Skeletal muscle satellite cell (primary cell): ENCODE data around the gene TRNAU1AP.
"Not testable (repeated sequence)": the region's sequence is repeated elsewhere in the genome, so short reads cannot be mapped to it uniquely, and the experiment has no call there.

Experiments
- H3K27me3 ChIP-seq: 2 replicates; pipeline ENCODE4 v1.7.0; 2013; ENCODE audit warnings: low read length; ENCODE audit not compliant: control insufficient read depth, insufficient read depth
- H3K36me3 ChIP-seq: 2 replicates; pipeline ENCODE4 v1.7.0; 2013; ENCODE audit warnings: mild to moderate bottlenecking, control low read depth, low read length; ENCODE audit not compliant: insufficient read depth
- H3K4me1 ChIP-seq: 2 replicates; pipeline ENCODE4 v1.7.0; 2013; ENCODE audit warnings: low read length; ENCODE audit not compliant: control insufficient read depth, insufficient read depth
- H3K4me2 ChIP-seq: 2 replicates; pipeline ENCODE4 v1.7.0; 2013; ENCODE audit warnings: mild to moderate bottlenecking, low read length
- H3K4me3 ChIP-seq: 2 replicates; pipeline ENCODE4 v1.7.0; 2013; ENCODE audit warnings: low read length
- H3K9ac ChIP-seq: 2 replicates; pipeline ENCODE4 v1.7.0; 2013; ENCODE audit warnings: mild to moderate bottlenecking, low read depth, low read length, moderate library complexity
- H3K9me3 ChIP-seq: replicated peaks from 2 replicates; pipeline ENCODE4 v1.7.0; 2013; ENCODE audit warnings: mild to moderate bottlenecking, control low read depth, low read length

Gene TRNAU1AP

GRCh38 chr1:28512058-28512611 is 40.8 kb upstream of the TRNAU1AP start:
- H3K27me3 ChIP-seq: no peaks in the 10 kb centered on the region
- peaks cover 30% of the 10 kb centered on the region for H3K4me1 ChIP-seq
- no peak overlapping the region for H3K4me3 ChIP-seq
- no peaks in the 10 kb centered on the region for H3K9me3 ChIP-seq
- H3K9ac ChIP-seq: peak overlapping the region; percentile 8
- peaks cover 55% of the 10 kb centered on the region for H3K36me3 ChIP-seq
- no peak overlapping the region for H3K4me2 ChIP-seq

GRCh38 chr1:28514445-28514933 is 38.4 kb upstream of the TRNAU1AP start:
- not testable (repeated sequence) for H3K4me2 ChIP-seq, H3K27me3 ChIP-seq, H3K4me3 ChIP-seq, H3K9me3 ChIP-seq, H3K9ac ChIP-seq
- peaks cover 32% of the 10 kb centered on the region for H3K36me3 ChIP-seq
- peaks cover 29% of the 10 kb centered on the region for H3K4me1 ChIP-seq

GRCh38 chr1:28516518-28516956 is 36.3 kb upstream of the TRNAU1AP start:
- Histone ChIP-seq H3K4me3 (no peak overlapping the region), H3K9ac (no peak overlapping the region), H3K4me1 (peaks cover 14% of the 10 kb centered on the region), H3K36me3 (peaks cover 15% of the 10 kb centered on the region), H3K27me3 (no peaks in the 10 kb centered on the region), H3K4me2 (no peak overlapping the region), H3K9me3 (no peaks in the 10 kb centered on the region)

- Histone ChIP-seq H3K36me3 (peaks cover 7% of the 10 kb centered on the region), H3K9me3 (no peaks in the 10 kb centered on the region), H3K27me3 (no peaks in the 10 kb centered on the region), H3K4me3 (peak overlapping the region; percentile 97), H3K4me2 (peak overlapping the region; percentile 99), H3K9ac (peak overlapping the region; percentile 97), H3K4me1 (peaks cover 14% of the 10 kb centered on the region)
Measured at GRCh38 chr1:28517649-28517999, 35.3 kb upstream of the TRNAU1AP start.

GRCh38 chr1:28518000-28518744 is 34.7 kb upstream of the TRNAU1AP start:
- Histone ChIP-seq H3K27me3 (no peaks in the 10 kb centered on the region), H3K4me1 (peaks cover 14% of the 10 kb centered on the region), H3K4me3 (peak overlapping the region; percentile 97), H3K9ac (peak overlapping the region; percentile 97), H3K4me2 (peak overlapping the region; percentile 99), H3K9me3 (no peaks in the 10 kb centered on the region), H3K36me3 (peaks cover 4% of the 10 kb centered on the region)

GRCh38 chr1:28518745-28519341 is 34.0 kb upstream of the TRNAU1AP start:
- Histone ChIP-seq H3K4me2 (peak overlapping the region; percentile 99), H3K36me3 (peaks cover under 1% of the 10 kb centered on the region), H3K4me1 (peaks cover 14% of the 10 kb centered on the region), H3K27me3 (no peaks in the 10 kb centered on the region), H3K9me3 (no peaks in the 10 kb centered on the region), H3K4me3 (peak overlapping the region; percentile 97), H3K9ac (peak overlapping the region; percentile 97)

GRCh38 chr1:28519946-28520725 is 32.7 kb upstream of the TRNAU1AP start:
- no peak overlapping the region for H3K4me2 ChIP-seq
- no peaks in the 10 kb centered on the region for H3K9me3 ChIP-seq
- H3K9ac ChIP-seq: no peak overlapping the region
- no peaks in the 10 kb centered on the region for H3K36me3 ChIP-seq
- H3K4me1 ChIP-seq: peaks cover 14% of the 10 kb centered on the region
- no peak overlapping the region for H3K4me3 ChIP-seq
- no peaks in the 10 kb centered on the region for H3K27me3 ChIP-seq

GRCh38 chr1:28520796-28521195 is 32.1 kb upstream of the TRNAU1AP start:
- H3K9me3 ChIP-seq, H3K9ac ChIP-seq, H3K4me2 ChIP-seq, H3K36me3 ChIP-seq, H3K4me3 ChIP-seq, H3K27me3 ChIP-seq: not testable (repeated sequence)
- peaks cover 14% of the 10 kb centered on the region for H3K4me1 ChIP-seq

GRCh38 chr1:28521502-28522164 is 31.3 kb upstream of the TRNAU1AP start:
- Histone ChIP-seq H3K9me3 (no peaks in the 10 kb centered on the region), H3K27me3 (no peaks in the 10 kb centered on the region), H3K4me2 (no peak overlapping the region), H3K4me3 (no peak overlapping the region), H3K36me3 (no peaks in the 10 kb centered on the region), H3K9ac (no peak overlapping the region), H3K4me1 (peaks cover 14% of the 10 kb centered on the region)

- H3K27me3 ChIP-seq, H3K4me1 ChIP-seq, H3K4me3 ChIP-seq, H3K4me2 ChIP-seq, H3K9ac ChIP-seq, H3K36me3 ChIP-seq, H3K9me3 ChIP-seq: not testable (repeated sequence)
Measured at GRCh38 chr1:28522537-28522936, 30.3 kb upstream of the TRNAU1AP start.
